ENCODE data around the gene PGBD4.
A peak's percentile ranks its signal among the peaks of the same experiment; 100 is the strongest.

Gene PGBD4

GRCh38 chr15:34101366-34102174 is at the start of gene PGBD4, which contains the start of gene EMC7:
Gene PGBD4 (plus strand): TSS chr15:34102083. CDS start chr15:34102532, 449 bp downstream.
Gene EMC7 (minus strand): TSS chr15:34101862. CDS start chr15:34101839, 23 bp downstream.
- DNase-seq: peak; percentile 97 to 100 (median 99)
- intact Hi-C loops (cut with DNase I): loop anchor here (2.0 kb wide), 1 partner anchor 63 kb away; the partner anchor contains the start of gene AVEN

GRCh38 chr15:34054081-34054707 is 47.7 kb upstream of the PGBD4 start:
- intact Hi-C loops (cut with DNase I): no loop called here

DNA sequence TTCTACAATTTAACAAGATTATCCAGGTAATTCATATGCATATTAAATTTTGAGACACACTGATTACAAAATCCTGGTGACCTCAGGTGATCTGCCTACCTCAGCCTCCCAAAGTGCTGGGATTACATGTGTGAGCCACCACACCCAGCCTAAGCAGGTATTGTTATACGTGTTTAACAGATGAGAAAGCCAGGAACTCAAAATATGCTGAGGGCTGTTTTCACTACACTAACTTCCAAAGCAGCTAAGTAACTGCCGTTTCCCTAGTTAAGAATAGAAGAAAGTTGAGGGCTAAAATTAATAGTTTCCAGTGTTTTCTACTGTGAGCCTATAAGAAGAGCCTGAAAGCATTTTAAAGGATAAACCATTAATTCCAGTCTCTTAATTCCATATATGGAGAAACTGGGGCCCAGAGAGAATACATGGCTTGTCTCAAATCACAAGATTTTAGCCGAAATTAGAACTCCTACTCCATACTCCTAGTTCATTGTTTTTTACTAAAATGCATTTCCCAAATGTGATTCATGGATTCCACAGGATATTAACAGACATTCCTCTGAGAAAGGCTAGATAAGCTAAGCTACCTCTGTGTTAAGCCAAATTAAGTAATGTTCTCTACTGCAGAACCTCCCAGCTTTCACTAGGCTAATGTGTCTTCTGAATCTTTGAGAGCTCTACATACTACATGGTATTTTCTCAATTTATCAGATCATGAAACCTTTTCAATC is 45.9 kb upstream of the PGBD4 start:
- intact Hi-C loops (cut with DNase I): no loop called here

More at GRCh38 chr15:34054081-34054707, 47.7 kb upstream of the PGBD4 start:
- no peak for DNase-seq

DNA sequence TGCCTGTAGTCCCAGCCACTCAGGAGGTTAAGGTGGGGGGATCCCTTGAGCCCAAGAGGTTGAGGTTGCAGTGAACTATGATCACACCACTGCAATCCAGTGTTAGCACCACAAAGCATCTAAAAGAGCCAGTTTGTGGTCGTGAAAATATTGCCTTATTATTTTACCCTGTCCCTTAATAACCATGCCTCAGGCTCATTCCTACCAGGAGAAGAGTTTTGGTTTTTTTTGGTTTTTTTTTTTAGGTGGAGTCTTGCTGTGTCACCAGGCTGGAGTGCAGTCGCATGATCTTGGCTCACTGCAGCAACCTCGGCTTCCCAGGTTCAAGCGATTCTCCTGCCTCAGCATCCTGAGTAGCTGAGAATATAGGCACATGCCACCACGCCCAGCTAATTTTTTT is 45.0 kb upstream of the PGBD4 start:
- DNase-seq: no peak
- intact Hi-C loops (cut with DNase I): no loop called here

More for the DNA sequence above, 45.9 kb upstream of the PGBD4 start:
- DNase-seq: no peak

GRCh38 chr15:34059476-34059875 is 42.4 kb upstream of the PGBD4 start:
- intact Hi-C loops (cut with DNase I): no loop called here
- DNase-seq: no peak

DNA sequence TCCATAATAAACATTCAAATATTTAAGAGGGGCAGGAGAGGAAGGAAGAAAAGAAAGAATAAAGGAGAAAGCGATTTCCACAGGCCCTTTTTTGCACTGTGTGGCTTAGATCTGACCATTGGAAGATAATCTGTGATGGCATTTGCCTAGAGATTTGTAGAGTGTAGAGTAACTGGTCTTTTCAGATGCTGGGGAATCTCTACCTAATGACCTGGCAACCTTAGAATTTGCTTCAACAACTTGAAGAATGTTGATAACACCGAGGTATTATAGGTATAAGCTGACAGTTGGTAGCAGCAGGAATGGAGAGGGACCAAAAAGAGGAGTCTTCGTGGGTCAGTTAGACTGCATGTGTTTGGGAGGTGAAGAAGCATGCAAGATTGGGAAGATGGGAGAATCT is 41.9 kb upstream of the PGBD4 start:
- intact Hi-C loops (cut with DNase I): loop anchor here (5.0 kb wide), 1 partner anchor 307 kb away; the partner anchor contains the start of gene LPCAT4
- no peak for DNase-seq

- intact Hi-C loops (cut with DNase I): loop anchor here (5.0 kb wide), 1 partner anchor 303 kb away; the partner anchor contains the start of gene LPCAT4
- no peak for DNase-seq
Observed at GRCh38 chr15:34064438-34064837, 37.4 kb upstream of the PGBD4 start.

DNA sequence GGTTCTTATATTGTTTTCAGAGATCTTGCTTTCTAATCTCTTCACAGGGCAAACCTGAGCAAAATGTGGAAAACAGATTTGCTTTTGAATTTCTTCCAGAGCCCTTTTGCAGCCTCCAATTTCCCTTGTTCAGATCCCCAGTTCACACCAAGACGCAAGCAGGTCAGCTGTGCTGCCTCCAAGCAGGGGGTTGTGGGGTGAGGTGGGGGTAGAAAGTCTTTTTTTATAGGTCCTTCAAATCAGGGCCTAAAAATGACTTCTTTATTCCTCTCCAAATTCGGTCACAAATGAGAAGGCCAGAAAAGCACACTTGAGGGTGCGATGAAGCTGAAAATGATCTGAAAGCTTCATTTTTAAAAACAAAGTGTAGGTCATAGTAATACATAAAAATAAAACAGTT is 36.6 kb upstream of the PGBD4 start:
- intact Hi-C loops (cut with DNase I): no loop called here
- no peak for DNase-seq

GRCh38 chr15:34065941-34066340 is 35.9 kb upstream of the PGBD4 start:
- intact Hi-C loops (cut with DNase I): no loop called here

GRCh38 chr15:34070003-34070402 is 31.9 kb upstream of the PGBD4 start:
- DNase-seq: no peak
- intact Hi-C loops (cut with DNase I): no loop called here

More at GRCh38 chr15:34065941-34066340, 35.9 kb upstream of the PGBD4 start:
- no peak for DNase-seq

DNA sequence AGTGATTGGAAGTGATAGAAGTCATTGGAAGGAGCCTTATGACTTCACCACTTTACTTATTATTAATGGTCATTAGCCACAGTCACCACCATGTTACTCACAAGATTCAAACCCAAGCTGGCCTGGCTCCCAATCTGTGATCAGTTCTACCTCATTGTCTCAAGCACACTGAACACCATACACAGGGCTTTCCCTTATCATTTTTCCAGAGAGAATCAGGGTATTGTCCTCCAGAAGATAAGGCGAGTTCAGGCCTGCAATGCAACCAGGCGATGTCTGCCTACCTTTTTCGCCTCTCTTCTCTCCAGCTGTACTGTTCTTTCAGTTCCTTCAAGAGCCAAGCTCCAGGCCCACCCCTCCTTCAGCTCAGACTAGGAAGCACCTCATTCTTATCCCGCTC is 25.1 kb upstream of the PGBD4 start:
- intact Hi-C loops (cut with DNase I): no loop called here
- DNase-seq: no peak

GRCh38 chr15:34078900-34079299 is 23.0 kb upstream of the PGBD4 start:
- intact Hi-C loops (cut with DNase I): no loop called here
- DNase-seq: no peak

- no peak for DNase-seq
- intact Hi-C loops (cut with DNase I): no loop called here
Observed at GRCh38 chr15:34079904-34080303, 22.0 kb upstream of the PGBD4 start.

GRCh38 chr15:34084086-34084485 is 17.8 kb upstream of the PGBD4 start:
- DNase-seq: peak in 7 of 10 donors; percentile 18 to 88 (median 42)

DNA sequence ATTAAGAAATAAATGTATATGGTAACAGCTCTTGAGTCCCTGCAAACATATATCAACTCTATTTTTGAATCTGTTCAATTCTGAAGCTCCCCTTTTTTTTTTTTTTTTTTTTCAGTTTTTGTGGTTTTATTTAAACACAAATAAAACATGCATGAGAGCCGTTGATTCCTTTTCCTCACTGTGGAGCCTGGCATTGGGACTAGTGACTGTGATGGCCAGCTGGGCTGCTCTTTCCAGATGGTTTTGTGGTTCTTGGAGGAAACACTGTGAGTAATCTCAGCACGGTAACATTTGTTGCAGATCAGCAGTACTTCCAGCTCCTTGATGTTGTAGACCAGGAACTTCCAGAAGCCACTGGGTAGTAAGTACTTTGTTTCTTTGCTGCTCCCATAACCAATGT is 16.1 kb upstream of the PGBD4 start:
- no peak for DNase-seq
- intact Hi-C loops (cut with DNase I): no loop called here

More at GRCh38 chr15:34084086-34084485, 17.8 kb upstream of the PGBD4 start:
- intact Hi-C loops (cut with DNase I): no loop called here

DNA sequence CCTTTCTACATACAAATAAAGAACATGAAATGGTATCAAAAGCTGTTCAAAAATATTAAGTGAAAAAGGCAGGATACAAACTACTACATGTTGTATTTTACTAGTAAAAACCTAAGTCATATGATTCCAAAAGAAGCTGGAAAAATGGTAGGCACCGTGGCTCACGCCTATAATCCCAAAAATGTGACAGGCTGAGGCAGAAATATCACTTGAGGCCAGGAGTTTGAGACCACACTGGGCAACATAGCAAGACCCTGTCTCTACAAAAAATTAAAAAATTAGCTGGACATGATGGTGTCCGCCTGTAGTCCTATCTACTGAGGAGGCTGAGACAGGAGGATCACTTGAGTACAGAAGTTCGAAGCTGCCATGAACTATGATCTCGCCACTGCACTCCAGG is 2.0 kb upstream of the PGBD4 start:
- intact Hi-C loops (cut with DNase I): no loop called here
- peak in 1 of 10 donors; percentile 24 for DNase-seq

DNA sequence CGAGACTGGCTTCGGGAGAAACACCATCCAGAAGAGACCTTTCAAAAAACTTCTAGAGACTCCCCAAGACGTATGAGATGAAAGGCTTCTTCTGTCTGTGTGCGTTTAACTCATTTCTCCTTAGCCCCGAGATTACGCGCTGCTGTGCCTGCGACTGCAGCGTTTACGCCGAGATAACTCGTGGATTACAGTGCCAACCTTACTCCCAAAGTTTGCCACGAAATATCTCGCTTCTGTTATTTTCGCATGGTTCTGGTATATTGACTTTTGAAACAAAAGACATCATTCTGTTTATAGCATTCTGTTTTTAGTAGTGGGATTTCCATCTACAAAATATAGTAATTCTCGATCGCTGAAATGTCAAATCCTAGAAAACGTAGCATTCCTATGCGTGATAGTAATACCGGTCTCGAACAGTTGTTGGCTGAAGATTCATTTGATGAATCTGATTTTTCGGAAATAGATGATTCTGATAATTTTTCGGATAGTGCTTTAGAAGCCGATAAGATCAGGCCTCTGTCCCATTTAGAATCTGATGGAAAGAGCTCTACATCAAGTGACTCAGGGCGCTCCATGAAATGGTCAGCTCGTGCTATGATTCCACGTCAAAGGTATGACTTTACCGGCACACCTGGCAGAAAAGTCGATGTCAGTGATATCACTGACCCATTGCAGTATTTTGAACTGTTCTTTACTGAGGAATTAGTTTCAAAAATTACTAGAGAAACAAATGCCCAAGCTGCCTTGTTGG is 467 bp downstream of the PGBD4 start:
- intact Hi-C loops (cut with DNase I): loop anchor here (2.0 kb wide), 1 partner anchor 64 kb away; the partner anchor contains the start of gene AVEN
- DNase-seq: peak in 1 of 10 donors; percentile 17

GRCh38 chr15:34106423-34106822 is 4.5 kb downstream of the PGBD4 start:
- intact Hi-C loops (cut with DNase I): no loop called here
- DNase-seq: no peak

GRCh38 chr15:34107315-34107714 is 5.4 kb downstream of the PGBD4 start:
- intact Hi-C loops (cut with DNase I): no loop called here
- no peak for DNase-seq
